Prostate gland (tissue), 2 donors: ENCODE results near the gene FAM89B. TPM values are rescaled to one million over a fixed set of nuclear protein-coding genes. Genes with fewer than 3 reads are reported as not detected.

Experiments used
- DNase-seq: peaks from one replicate; pipeline ENCODE4 v3.0.0-alpha.2; 2019; ENCODE audit warnings: low spot score
- H3K27ac ChIP-seq, 2 donors: fragments of 200-600 bp; sonication (generic); 2 replicates each; pipeline ENCODE4 v1.5.1; 2017 to 2019
- H3K27me3 ChIP-seq: fragments of 200-600 bp; sonication (generic); replicated peaks from 2 replicates; pipeline ENCODE4 v1.5.1; 2019; ENCODE audit not compliant: insufficient read depth
- H3K36me3 ChIP-seq, 2 donors: fragments of 200-600 bp; sonication (generic); 1 replicate in 1 of 2; 2 replicates in 1 of 2; pipeline versions ENCODE4 v1.5.1 to v1.8.1; 2017 to 2019
- H3K4me1 ChIP-seq: fragments of 200-600 bp; sonication (generic); replicated peaks from 2 replicates; pipeline ENCODE4 v1.5.1; 2019
- H3K4me3 ChIP-seq, 2 donors: fragments of 200-600 bp; sonication (generic); 2 replicates each; pipeline ENCODE4 v1.5.1; 2017 to 2019
- H3K9me3 ChIP-seq: fragments of 200-600 bp; sonication (generic); 2 replicates; pipeline ENCODE4 v1.5.1; 2017
- POLR2A ChIP-seq: fragments of 450-650 bp; IDR thresholded peaks from one replicate; pipeline ENCODE4 v1.6.1; 2016; ENCODE audit warnings: antibody characterized with exemption, mild to moderate bottlenecking
- POLR2AphosphoS5 ChIP-seq: sonication (generic); formaldehyde crosslinking; IDR thresholded peaks from one replicate; pipeline ENCODE4 v1.6.1; 2017; ENCODE audit warnings: antibody characterized with exemption
- WGBS: methylation state at CpG from one replicate; pipeline ENCODE4 v1.1.5; 2018; 5-methylcytosine and 5-hydroxymethylcytosine counted together
- intact Hi-C: fragments of 100-400 bp; cut with DNase I; formaldehyde crosslinking; loops from one replicate; pipeline ENCODE4 v1.14.2; 2022
- total RNA-seq, 2 donors: library from RNA; depleted of rRNA; stranded (reverse); fragments of >200 nt; gene quantifications; one replicate each; pipeline ENCODE4 v1.1.0, GENCODE V29; 2016
- TF ChIP-seq, protein P1 (sequence below), 4 experiments: fragments of 200-600 bp in 2 of 4; fragments of 450-650 bp in 2 of 4; sonication (generic) in 2 of 4; IDR thresholded peaks; 1 replicate in 3 of 4; 2 replicates in 1 of 4; pipeline ENCODE4 v1.5.1; 2016 to 2019; ENCODE audit warnings: antibody characterized with exemption in 4 of 4, mild to moderate bottlenecking in 2 of 4, moderate library complexity in 2 of 4

The FAM89B gene
- total RNA-seq, 2 donors from 2014 or later, result 68.6 to 92.6 TPM

DNA sequence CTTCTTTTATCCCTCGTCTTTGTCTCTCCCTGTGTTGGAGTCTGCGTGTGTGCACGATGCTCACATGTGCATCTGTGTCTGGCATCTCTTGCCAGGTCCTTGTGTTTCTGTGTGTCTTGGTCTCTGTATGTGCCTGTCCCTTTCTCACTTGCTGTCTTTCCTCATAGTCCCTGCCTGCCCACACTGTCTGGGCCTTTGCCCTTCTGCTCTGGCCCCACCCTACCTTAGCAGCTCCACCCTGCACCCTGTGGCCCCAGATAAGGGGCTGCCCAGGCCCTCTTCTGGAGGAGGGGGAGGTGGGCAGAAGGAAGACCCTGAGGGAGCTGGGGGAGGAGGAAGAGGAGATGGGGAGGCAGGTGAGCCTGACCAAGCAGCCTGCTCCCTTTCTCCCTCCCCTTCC, 6.3 kb downstream of the FAM89B start:
- no peaks in the 10 kb centered on the region for H3K9me3 ChIP-seq
- H3K4me1 ChIP-seq, result peaks cover 16% of the 10 kb centered on the region
- intact Hi-C loops, result loop anchor here (5.0 kb wide), 1 partner anchor 84 kb away; the partner anchor contains the start of gene RELA
- H3K27me3 ChIP-seq, result no peaks in the 10 kb centered on the region
- TF ChIP-seq, protein P1, sequence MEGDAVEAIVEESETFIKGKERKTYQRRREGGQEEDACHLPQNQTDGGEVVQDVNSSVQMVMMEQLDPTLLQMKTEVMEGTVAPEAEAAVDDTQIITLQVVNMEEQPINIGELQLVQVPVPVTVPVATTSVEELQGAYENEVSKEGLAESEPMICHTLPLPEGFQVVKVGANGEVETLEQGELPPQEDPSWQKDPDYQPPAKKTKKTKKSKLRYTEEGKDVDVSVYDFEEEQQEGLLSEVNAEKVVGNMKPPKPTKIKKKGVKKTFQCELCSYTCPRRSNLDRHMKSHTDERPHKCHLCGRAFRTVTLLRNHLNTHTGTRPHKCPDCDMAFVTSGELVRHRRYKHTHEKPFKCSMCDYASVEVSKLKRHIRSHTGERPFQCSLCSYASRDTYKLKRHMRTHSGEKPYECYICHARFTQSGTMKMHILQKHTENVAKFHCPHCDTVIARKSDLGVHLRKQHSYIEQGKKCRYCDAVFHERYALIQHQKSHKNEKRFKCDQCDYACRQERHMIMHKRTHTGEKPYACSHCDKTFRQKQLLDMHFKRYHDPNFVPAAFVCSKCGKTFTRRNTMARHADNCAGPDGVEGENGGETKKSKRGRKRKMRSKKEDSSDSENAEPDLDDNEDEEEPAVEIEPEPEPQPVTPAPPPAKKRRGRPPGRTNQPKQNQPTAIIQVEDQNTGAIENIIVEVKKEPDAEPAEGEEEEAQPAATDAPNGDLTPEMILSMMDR (IDR thresholded peaks at IDR 0.05), result no peak
- no peak for TF ChIP-seq POLR2AphosphoS5
- TF ChIP-seq POLR2A, result no peak
- no peak for DNase-seq
- H3K4me3 ChIP-seq, result no peak overlapping the region
- peaks cover 0 to 19% of the 10 kb centered on the region in 2 donors for H3K36me3 ChIP-seq
- WGBS, result 62% methylated on average over 3 of the region's 3 CpGs
- no peak overlapping the region for H3K27ac ChIP-seq

DNA sequence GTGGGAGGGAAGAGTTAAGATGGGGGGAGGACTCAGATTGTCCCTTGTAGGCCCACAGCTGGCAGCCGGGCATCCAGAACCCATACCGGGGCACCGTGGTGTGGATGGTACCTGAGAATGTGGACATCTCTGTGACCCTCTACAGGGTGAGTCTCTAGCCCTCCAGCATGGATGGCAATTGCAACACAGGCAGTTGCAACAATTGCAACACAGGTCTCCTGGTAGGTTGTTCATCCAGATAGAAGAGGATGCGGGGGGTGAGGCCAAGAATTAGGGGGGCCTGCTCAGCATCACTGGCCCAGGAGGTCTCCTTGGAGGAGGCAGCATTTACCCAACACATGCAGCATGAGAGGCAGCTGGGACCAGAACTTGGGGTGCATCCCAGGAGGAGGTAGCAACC, 7.0 kb downstream of the FAM89B start:
- peaks cover 0 to 19% of the 10 kb centered on the region in 2 donors for H3K36me3 ChIP-seq
- H3K4me3 ChIP-seq, result no peak overlapping the region
- WGBS, result 89% methylated on average over 4 of the region's 4 CpGs
- H3K9me3 ChIP-seq, result no peaks in the 10 kb centered on the region
- no peaks in the 10 kb centered on the region for H3K27me3 ChIP-seq
- no peak overlapping the region for H3K27ac ChIP-seq
- TF ChIP-seq, protein P1 (IDR thresholded peaks at IDR 0.05), result no peak
- no peak for TF ChIP-seq POLR2A
- no peak for TF ChIP-seq POLR2AphosphoS5
- H3K4me1 ChIP-seq, result peaks cover 13% of the 10 kb centered on the region
- intact Hi-C loops, result loop anchor here (5.0 kb wide), 1 partner anchor 83 kb away; the partner anchor contains the start of gene RELA
- DNase-seq, result no peak

DNA sequence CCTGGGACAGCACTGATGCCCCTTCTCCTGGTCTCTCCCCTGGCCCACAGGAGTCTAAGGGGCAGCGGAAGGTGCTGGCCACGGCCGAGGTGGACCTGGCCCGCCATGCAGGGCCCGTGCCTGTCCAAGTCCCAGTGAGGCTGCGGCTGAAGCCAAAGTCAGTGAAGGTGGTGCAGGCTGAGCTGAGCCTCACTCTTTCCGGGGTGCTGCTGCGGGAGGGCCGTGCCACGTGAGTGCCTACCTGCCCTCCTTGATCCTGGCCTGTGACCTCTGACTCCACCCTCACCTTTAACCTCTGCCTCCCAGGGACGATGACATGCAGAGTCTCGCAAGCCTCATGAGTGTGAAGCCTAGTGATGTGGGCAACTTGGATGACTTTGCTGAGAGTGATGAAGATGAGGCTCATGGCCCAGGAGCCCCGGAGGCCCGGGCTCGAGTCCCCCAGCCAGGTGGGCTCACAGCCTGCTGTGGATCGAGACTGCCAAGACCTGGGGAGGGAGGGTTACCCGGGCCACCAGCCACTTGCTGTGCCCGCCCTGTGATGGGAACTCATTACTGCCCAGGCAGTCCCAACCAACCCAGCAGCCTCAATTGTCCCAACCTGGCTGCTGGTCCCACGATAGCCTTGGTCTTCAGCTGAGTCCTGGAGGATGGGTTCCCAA, 7.8 kb downstream of the FAM89B start:
- 93% methylated on average over 19 of the region's 19 CpGs for WGBS
- Histone ChIP-seq H3K27me3 (no peaks in the 10 kb centered on the region), H3K36me3 (peaks cover 0 to 21% of the 10 kb centered on the region in 2 donors), H3K27ac (no peak overlapping the region), H3K4me1 (peaks cover 13% of the 10 kb centered on the region), H3K4me3 (no peak overlapping the region), H3K9me3 (no peaks in the 10 kb centered on the region)
- no peak for TF ChIP-seq POLR2A
- no peak for TF ChIP-seq POLR2AphosphoS5
- TF ChIP-seq, protein P1 (IDR thresholded peaks at IDR 0.05), result no peak
- no peak for DNase-seq
- intact Hi-C loops, result no loop called here

DNA sequence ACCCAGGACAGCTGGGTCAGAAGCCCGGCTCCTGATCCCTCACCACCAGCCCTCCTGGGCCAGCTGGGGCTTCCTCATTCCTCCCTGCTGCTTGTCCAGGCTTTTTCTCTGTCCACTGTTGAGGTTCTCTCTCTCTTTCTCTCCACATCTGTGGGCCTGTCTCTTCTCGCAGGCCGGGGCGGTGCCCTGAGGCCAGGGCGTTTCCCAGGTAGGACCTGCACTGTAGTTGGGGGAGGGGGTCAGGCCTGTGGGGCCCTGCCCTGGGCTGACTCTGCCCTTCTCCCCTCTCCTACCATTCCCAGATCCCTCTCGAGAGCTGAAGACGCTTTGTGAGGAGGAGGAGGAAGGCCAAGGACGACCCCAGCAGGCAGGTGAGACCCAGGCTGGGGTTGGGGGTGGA, 8.4 kb downstream of the FAM89B start:
- intact Hi-C loops, result no loop called here
- no peak for DNase-seq
- Histone ChIP-seq H3K9me3 (no peaks in the 10 kb centered on the region), H3K4me3 (no peak overlapping the region), H3K27me3 (no peaks in the 10 kb centered on the region), H3K4me1 (peaks cover 13% of the 10 kb centered on the region), H3K36me3 (peaks cover 0 to 25% of the 10 kb centered on the region in 2 donors), H3K27ac (no peak overlapping the region)
- TF ChIP-seq, protein P1 (IDR thresholded peaks at IDR 0.05), result no peak
- TF ChIP-seq POLR2AphosphoS5 (no peak), POLR2A (no peak)
- WGBS, result 83% methylated on average over 8 of the region's 8 CpGs

DNA sequence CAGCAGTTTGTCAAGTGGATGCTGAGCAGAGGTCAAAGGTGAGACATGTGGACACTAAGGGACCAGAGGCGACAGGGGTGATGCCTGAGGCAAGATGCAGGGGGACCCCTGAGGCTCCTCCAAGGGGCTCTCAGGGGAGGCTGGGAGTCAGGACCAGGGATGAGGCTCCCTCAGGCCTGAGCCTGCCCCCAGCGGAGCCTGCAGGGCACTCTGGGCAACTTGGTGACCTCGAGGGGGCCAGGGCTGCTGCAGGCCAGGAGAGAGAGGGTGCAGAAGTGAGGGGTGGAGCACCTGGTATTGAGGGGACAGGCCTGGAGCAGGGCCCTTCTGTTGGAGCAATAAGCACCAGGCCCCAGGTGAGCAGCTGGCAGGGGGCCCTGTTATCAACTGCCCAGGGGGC, 9.6 kb downstream of the FAM89B start:
- WGBS, result 98% methylated on average over 3 of the region's 3 CpGs
- Histone ChIP-seq H3K36me3 (peaks cover 0 to 25% of the 10 kb centered on the region in 2 donors), H3K4me3 (no peak overlapping the region), H3K27me3 (no peaks in the 10 kb centered on the region), H3K27ac (no peak overlapping the region), H3K4me1 (peaks cover 5% of the 10 kb centered on the region), H3K9me3 (no peaks in the 10 kb centered on the region)
- intact Hi-C loops, result no loop called here
- no peak for DNase-seq
- TF ChIP-seq, protein P1 (IDR thresholded peaks at IDR 0.05), result no peak
- TF ChIP-seq POLR2AphosphoS5 (no peak), POLR2A (no peak)
